Neural cell (in vitro differentiated cells): ENCODE data around the gene TEKT3. TPM values are rescaled to one million over a fixed set of nuclear protein-coding genes. Genes with fewer than 3 reads are reported as not detected.

ENCODE experiments used
- H2AFZ ChIP-seq: fragments of 200-600, 300-800 bp; sonication (generic), shearing (Covaris generic); 2 replicates; pipeline ENCODE4 v1.6.0; 2014; ENCODE audit warnings: low read depth, mild to moderate bottlenecking, antibody characterized with exemption, low read length, moderate library complexity
- H3F3A ChIP-seq: fragments of 200-600 bp; shearing (Covaris generic); 2 replicates; pipeline ENCODE4 v1.6.1; 2016; ENCODE audit warnings: mild to moderate bottlenecking, moderate library complexity, mixed read lengths, antibody characterized with exemption, low read length; ENCODE audit not compliant: insufficient read depth, poor library complexity, severe bottlenecking
- H3K27ac ChIP-seq: fragments of 200-600, 300-800 bp; sonication (generic), shearing (Covaris generic); 2 replicates; pipeline ENCODE4 v1.5.1; 2014; ENCODE audit warnings: mild to moderate bottlenecking, low read length, moderate library complexity
- H3K27me3 ChIP-seq: fragments of 300-800, 200-600 bp; sonication (generic), shearing (Covaris generic); 2 replicates; pipeline ENCODE4 v1.6.0; 2014; ENCODE audit warnings: mild to moderate bottlenecking, low read depth, low read length, moderate library complexity; ENCODE audit not compliant: insufficient read depth
- H3K36me3 ChIP-seq: fragments of 300-800, 200-600 bp; sonication (generic), shearing (Covaris generic); 2 replicates; pipeline ENCODE4 v1.5.1; 2014; ENCODE audit warnings: mild to moderate bottlenecking, antibody characterized with exemption, low read length, moderate library complexity; ENCODE audit not compliant: insufficient read depth
- H3K4me2 ChIP-seq: fragments of 300-800, 200-600 bp; sonication (generic), shearing (Covaris generic); 2 replicates; pipeline ENCODE4 v1.6.0; 2014; ENCODE audit warnings: mild to moderate bottlenecking, low read length
- H3K4me3 ChIP-seq: fragments of 300-800, 200-600 bp; sonication (generic), shearing (Covaris generic); 2 replicates; pipeline ENCODE4 v1.5.1; 2014; ENCODE audit warnings: mild to moderate bottlenecking, low read length, moderate library complexity
- H3K79me2 ChIP-seq: fragments of 200-600 bp; shearing (Covaris generic); replicated peaks from 2 replicates; pipeline ENCODE4 v1.6.0; 2014; ENCODE audit warnings: mild to moderate bottlenecking, low read length, moderate library complexity; ENCODE audit not compliant: insufficient read depth
- H3K9ac ChIP-seq: fragments of 300-800, 200-600 bp; sonication (generic), shearing (Covaris generic); 2 replicates; pipeline ENCODE4 v1.6.1; 2016; ENCODE audit warnings: mild to moderate bottlenecking, low read length, mixed read lengths
- H3K9me2 ChIP-seq: fragments of 200-600 bp; shearing (Covaris generic); 2 replicates; pipeline ENCODE4 v1.6.1; 2016; ENCODE audit warnings: mild to moderate bottlenecking, low read length, mixed read lengths; ENCODE audit not compliant: insufficient read depth
- H3K9me3 ChIP-seq: fragments of 200-600, 300-800 bp; sonication (generic), shearing (Covaris generic); 2 replicates; pipeline ENCODE4 v1.6.1; 2016; ENCODE audit warnings: mild to moderate bottlenecking, mixed run types, low read length, moderate library complexity, mixed read lengths
- H4K20me1 ChIP-seq: fragments of 200-600 bp; shearing (Covaris generic); 2 replicates; pipeline ENCODE4 v1.6.1; 2016; ENCODE audit warnings: mild to moderate bottlenecking, mixed run types; ENCODE audit not compliant: insufficient read depth
- EP300 ChIP-seq: fragments of 450-650 bp; conservative IDR thresholded peaks from 2 replicates; pipeline ENCODE4 v1.6.1; 2014; ENCODE audit warnings: antibody characterized with exemption, mild to moderate bottlenecking, moderate library complexity; ENCODE audit not compliant: poor library complexity, severe bottlenecking
- EZH2 ChIP-seq: fragments of 200-600, 300-800 bp; shearing (Covaris generic), sonication (generic); IDR thresholded peaks from 2 replicates; pipeline ENCODE4 v1.6.1; 2014; ENCODE audit warnings: antibody characterized with exemption, low read length, borderline replicate concordance, mild to moderate bottlenecking; ENCODE audit not compliant: insufficient read depth, poor library complexity, severe bottlenecking
- MXI1 ChIP-seq: fragments of 450-650 bp; conservative IDR thresholded peaks from 2 replicates; pipeline ENCODE4 v1.6.1; 2014; ENCODE audit warnings: antibody characterized with exemption, mild to moderate bottlenecking; ENCODE audit not compliant: poor library complexity, severe bottlenecking
- POLR2AphosphoS5 ChIP-seq: IDR thresholded peaks from 2 replicates; pipeline ENCODE4 v1.6.1; 2012
- RAD21 ChIP-seq: fragments of 450-650 bp; conservative IDR thresholded peaks from 2 replicates; pipeline ENCODE4 v1.6.1; 2014; ENCODE audit warnings: antibody characterized with exemption, mild to moderate bottlenecking, moderate library complexity
- REST ChIP-seq: IDR thresholded peaks from 2 replicates; pipeline ENCODE4 v1.6.1; 2012; ENCODE audit warnings: borderline replicate concordance
- SMC3 ChIP-seq: fragments of 450-650 bp; conservative IDR thresholded peaks from 2 replicates; pipeline ENCODE4 v1.6.1; 2014; ENCODE audit warnings: antibody characterized with exemption, mild to moderate bottlenecking, moderate library complexity; ENCODE audit not compliant: poor library complexity
- TAF1 ChIP-seq: IDR thresholded peaks from 2 replicates; pipeline ENCODE4 v1.6.1; 2012; ENCODE audit warnings: low read depth
- polyA plus RNA-seq: library from polyadenylated mRNA; depleted of rRNA; stranded (reverse); fragments of >200 nt; gene quantifications from 2 replicates; pipeline ENCODE4 v1.2.3, GENCODE V29; 2014
- TF ChIP-seq, protein P1 (sequence below): fragments of 450-650 bp; IDR thresholded peaks from 2 replicates; pipeline ENCODE4 v1.5.1; 2014; ENCODE audit warnings: antibody characterized with exemption, mild to moderate bottlenecking, moderate library complexity; ENCODE audit not compliant: poor library complexity, severe bottlenecking

Gene TEKT3
- polyA plus RNA-seq, 1 donor from 2014 or later: 3.1 TPM

DNA sequence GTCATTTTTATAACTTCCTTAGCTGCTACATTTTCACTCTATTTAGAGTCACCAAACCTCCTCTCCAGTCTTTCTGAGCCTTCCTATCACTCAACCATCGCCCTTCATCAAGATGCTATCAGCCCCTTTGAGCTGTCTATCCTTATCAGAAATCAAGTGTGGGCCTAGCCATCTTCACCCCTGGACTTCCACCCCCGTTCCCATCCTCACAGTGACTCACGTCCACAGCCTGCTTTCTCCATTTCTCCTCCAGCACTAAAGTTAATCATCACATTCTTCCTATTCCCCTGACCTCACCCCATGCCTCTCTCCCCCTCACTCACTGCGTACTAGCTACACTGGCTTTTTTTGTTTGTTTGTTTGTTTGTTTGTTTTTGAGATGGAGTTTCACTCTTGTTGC, 2.4 kb upstream of the TEKT3 start:
- Histone ChIP-seq H3K4me2 (no peak overlapping the region), H3K9me3 (no peaks in the 10 kb centered on the region), H3K27me3 (peaks cover 28% of the 10 kb centered on the region), H3F3A (no peaks in the 10 kb centered on the region), H2AFZ (no peak overlapping the region), H3K4me3 (no peak overlapping the region), H3K79me2 (no peaks in the 10 kb centered on the region), H3K27ac (no peak overlapping the region), H3K9ac (no peak overlapping the region), H3K9me2 (no peaks in the 10 kb centered on the region), H3K36me3 (no peaks in the 10 kb centered on the region), H4K20me1 (no peaks in the 10 kb centered on the region)
- no peak for TF ChIP-seq POLR2AphosphoS5
- TF ChIP-seq, protein P1, sequence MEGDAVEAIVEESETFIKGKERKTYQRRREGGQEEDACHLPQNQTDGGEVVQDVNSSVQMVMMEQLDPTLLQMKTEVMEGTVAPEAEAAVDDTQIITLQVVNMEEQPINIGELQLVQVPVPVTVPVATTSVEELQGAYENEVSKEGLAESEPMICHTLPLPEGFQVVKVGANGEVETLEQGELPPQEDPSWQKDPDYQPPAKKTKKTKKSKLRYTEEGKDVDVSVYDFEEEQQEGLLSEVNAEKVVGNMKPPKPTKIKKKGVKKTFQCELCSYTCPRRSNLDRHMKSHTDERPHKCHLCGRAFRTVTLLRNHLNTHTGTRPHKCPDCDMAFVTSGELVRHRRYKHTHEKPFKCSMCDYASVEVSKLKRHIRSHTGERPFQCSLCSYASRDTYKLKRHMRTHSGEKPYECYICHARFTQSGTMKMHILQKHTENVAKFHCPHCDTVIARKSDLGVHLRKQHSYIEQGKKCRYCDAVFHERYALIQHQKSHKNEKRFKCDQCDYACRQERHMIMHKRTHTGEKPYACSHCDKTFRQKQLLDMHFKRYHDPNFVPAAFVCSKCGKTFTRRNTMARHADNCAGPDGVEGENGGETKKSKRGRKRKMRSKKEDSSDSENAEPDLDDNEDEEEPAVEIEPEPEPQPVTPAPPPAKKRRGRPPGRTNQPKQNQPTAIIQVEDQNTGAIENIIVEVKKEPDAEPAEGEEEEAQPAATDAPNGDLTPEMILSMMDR: no peak
- no peak for TF ChIP-seq EP300
- no peak for TF ChIP-seq TAF1
- no peak for TF ChIP-seq SMC3
- TF ChIP-seq MXI1: no peak
- no peak for TF ChIP-seq EZH2
- TF ChIP-seq REST: no peak
- TF ChIP-seq RAD21: no peak

DNA sequence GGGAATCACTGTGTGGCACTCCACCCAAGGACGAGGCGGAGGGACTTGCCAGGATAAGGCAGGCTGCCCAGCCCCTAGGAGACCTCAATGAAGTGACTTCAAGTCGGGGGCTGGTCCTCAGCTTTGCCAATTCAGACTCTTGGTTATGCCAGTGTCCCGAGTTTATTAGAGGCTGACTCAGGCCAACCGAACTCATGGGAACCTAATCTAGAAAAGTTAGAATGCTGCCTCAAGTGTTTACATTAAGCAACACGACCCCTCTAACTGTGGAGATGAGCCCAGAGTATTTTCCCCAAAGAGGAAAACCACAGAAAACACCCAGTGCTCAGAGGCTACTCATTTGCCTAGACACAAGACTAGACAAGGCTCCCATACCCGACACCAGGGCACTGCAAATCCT, 1.1 kb upstream of the TEKT3 start:
- Histone ChIP-seq H3K36me3 (no peaks in the 10 kb centered on the region), H3K9me3 (no peaks in the 10 kb centered on the region), H4K20me1 (no peaks in the 10 kb centered on the region), H2AFZ (no peak overlapping the region), H3F3A (no peaks in the 10 kb centered on the region), H3K4me3 (no peak overlapping the region), H3K4me2 (no peak overlapping the region), H3K9ac (no peak overlapping the region), H3K27me3 (peaks cover 28% of the 10 kb centered on the region), H3K27ac (no peak overlapping the region), H3K9me2 (no peaks in the 10 kb centered on the region), H3K79me2 (no peaks in the 10 kb centered on the region)
- TF ChIP-seq RAD21 (no peak), TAF1 (no peak), POLR2AphosphoS5 (no peak), REST (no peak), MXI1 (no peak), EZH2 (no peak), EP300 (no peak), SMC3 (no peak)
- TF ChIP-seq, protein P1: no peak
